Activated B cell treated with CpG ODN at 0.5 μM for 24 hours (primary cell): Measurements from ENCODE around the gene SCFD1. TPM values are rescaled to one million over a fixed set of nuclear protein-coding genes. Genes with fewer than 3 reads are reported as not detected.

Experiments
- ATAC-seq: fragments of 200-7000 bp; cut with Tn5 transposase; one replicate; pipeline ENCODE4 v1.10.0; 2021; ENCODE audit warnings: low read depth, mild to moderate bottlenecking, moderate library complexity
- CTCF ChIA-PET: fragments of 350-600 bp; sonication (Branson Sonifier 250); formaldehyde crosslinking; loops from one replicate; lab custom pipeline; 2021; ENCODE audit warnings: antibody characterized with exemption; lab: Charles Lee
- POLR2A ChIA-PET: fragments of 350-600 bp; sonication (Branson Sonifier 250); formaldehyde crosslinking; loops from one replicate; lab custom pipeline; 2021; ENCODE audit warnings: antibody characterized with exemption; lab: Charles Lee
- DNase-seq: peaks from one replicate; pipeline ENCODE4 v3.0.0; 2022
- H3K27ac Mint-ChIP-seq: one replicate; pipeline ENCODE4 v1.8.0; 2020; ENCODE audit warnings: mixed read lengths
- H3K27me3 Mint-ChIP-seq: one replicate; pipeline ENCODE4 v1.8.0; 2021; ENCODE audit warnings: mixed read lengths
- H3K36me3 Mint-ChIP-seq: one replicate; pipeline ENCODE4 v1.8.0; 2021; ENCODE audit warnings: low read depth, mixed read lengths
- H3K4me1 Mint-ChIP-seq: one replicate; pipeline ENCODE4 v1.8.0; 2021; ENCODE audit warnings: mixed read lengths
- H3K4me3 Mint-ChIP-seq: one replicate; pipeline ENCODE4 v1.8.0; 2020; ENCODE audit warnings: mild to moderate bottlenecking, mixed read lengths
- H3K9me3 Mint-ChIP-seq: one replicate; pipeline ENCODE4 v1.8.0; 2020; ENCODE audit warnings: mixed read lengths
- CTCF ChIP-seq: fragments of 200-600 bp; IDR thresholded peaks from one replicate; pipeline ENCODE4 v1.8.0; 2022; ENCODE audit warnings: antibody characterized with exemption, mild to moderate bottlenecking
- intact Hi-C: fragments of 100-400 bp; cut with micrococcal nuclease; formaldehyde crosslinking; loops from one replicate; pipeline ENCODE4 v1.15.1; 2024
- total RNA-seq: library from RNA; stranded (reverse); gene quantifications from 2 replicates; pipeline ENCODE4 v1.2.3, GENCODE V29; 2022

Gene SCFD1
- total RNA-seq, 1 donor from 2014 or later = 83.6 TPM

GRCh38 chr14:30614155-30614554 is 8.0 kb upstream of the SCFD1 start:
- DNase-seq (no peak), ATAC-seq (no peak)
- intact Hi-C loops = no loop called here
- Mint-ChIP-seq H3K9me3 (no peaks in the 10 kb centered on the region), H3K36me3 (peaks cover 32% of the 10 kb centered on the region), H3K27ac (no peak overlapping the region), H3K4me1 (peaks cover 2% of the 10 kb centered on the region), H3K27me3 (no peaks in the 10 kb centered on the region), H3K4me3 (no peak overlapping the region)
- POLR2A ChIA-PET = no interaction called here
- CTCF ChIA-PET = no interaction called here
- TF ChIP-seq CTCF = no peak

- intact Hi-C loops = loop anchor here (1.0 to 5.0 kb wide), 2 partner anchors 10 to 362 kb away; no protein-coding TSS in a partner anchor
- Mint-ChIP-seq H3K9me3 (no peaks in the 10 kb centered on the region), H3K4me3 (peak overlapping the region; percentile 75), H3K4me1 (peaks cover 45% of the 10 kb centered on the region), H3K27me3 (no peaks in the 10 kb centered on the region), H3K27ac (peak overlapping the region; percentile 81), H3K36me3 (peaks cover 28% of the 10 kb centered on the region)
- POLR2A ChIA-PET = interaction anchor here (0.6 to 2.9 kb wide), 3 partner anchors 61 to 587 kb away, joined by 3 to 17 read pairs (median 5); partner anchors contain the start of genes G2E3 and HECTD1
- ATAC-seq = peak; percentile 20
- DNase-seq = no peak
- no peak for TF ChIP-seq CTCF
- CTCF ChIA-PET = no interaction called here
Observed at GRCh38 chr14:30620178-30620577, 1.9 kb upstream of the SCFD1 start.

GRCh38 chr14:30621354-30621939 is 672 bp upstream of the SCFD1 start:
- intact Hi-C loops = loop anchor here (1.0 to 5.0 kb wide), 2 partner anchors 361 to 1455 kb away; no protein-coding TSS in a partner anchor
- Mint-ChIP-seq H3K4me3 (peak overlapping the region; percentile 93), H3K9me3 (no peaks in the 10 kb centered on the region), H3K27me3 (no peaks in the 10 kb centered on the region), H3K27ac (peak overlapping the region; percentile 93), H3K36me3 (peaks cover 19% of the 10 kb centered on the region), H3K4me1 (peaks cover 45% of the 10 kb centered on the region)
- POLR2A ChIA-PET = interaction anchor here (0.7 to 2.9 kb wide), 6 partner anchors 62 to 1456 kb away, joined by 3 to 17 read pairs (median 4); partner anchors contain the start of genes ARHGAP5, DTD2, G2E3 and HEATR5A
- CTCF ChIA-PET = no interaction called here
- no peak for DNase-seq
- TF ChIP-seq CTCF = no peak
- peak; percentile 1 for ATAC-seq

- ChIA-PET CTCF (no interaction called here), POLR2A (interaction anchor here (2.8 to 2.9 kb wide), 2 partner anchors 64 to 584 kb away, joined by 14 to 17 read pairs; partner anchors contain the start of genes G2E3 and HECTD1)
- no peak overlapping the region for H3K27ac Mint-ChIP-seq
- DNase-seq (no peak), ATAC-seq (no peak)
- no peaks in the 10 kb centered on the region for H3K9me3 Mint-ChIP-seq
- intact Hi-C loops = loop anchor here (2.0 to 5.0 kb wide), 5 partner anchors 359 to 937 kb away; partner anchors contain the start of genes AP4S1, HEATR5A, HECTD1 and NUBPL
- H3K27me3 Mint-ChIP-seq = no peaks in the 10 kb centered on the region
- no peak for TF ChIP-seq CTCF
- H3K36me3 Mint-ChIP-seq = peaks cover 33% of the 10 kb centered on the region
- H3K4me3 Mint-ChIP-seq = peak overlapping the region; percentile 93
- H3K4me1 Mint-ChIP-seq = peaks cover 52% of the 10 kb centered on the region
Observed at GRCh38 chr14:30623412-30624131, 1.5 kb downstream of the SCFD1 start.

- ChIA-PET CTCF (no interaction called here), POLR2A (no interaction called here)
- no peaks in the 10 kb centered on the region for H3K27me3 Mint-ChIP-seq
- H3K27ac Mint-ChIP-seq = no peak overlapping the region
- no peak for DNase-seq
- no peaks in the 10 kb centered on the region for H3K9me3 Mint-ChIP-seq
- TF ChIP-seq CTCF = no peak
- H3K36me3 Mint-ChIP-seq = peaks cover 37% of the 10 kb centered on the region
- ATAC-seq = no peak
- peak overlapping the region; percentile 60 for H3K4me3 Mint-ChIP-seq
- H3K4me1 Mint-ChIP-seq = peaks cover 52% of the 10 kb centered on the region
- intact Hi-C loops = loop anchor here (5.0 kb wide), 1 partner anchor 358 kb away; no protein-coding TSS in a partner anchor
Observed at GRCh38 chr14:30624132-30624423, 2.0 kb downstream of the SCFD1 start.
